GM12878 (cell line): Measurements from ENCODE around the gene SPIB. TPM values are rescaled to one million over a fixed set of nuclear protein-coding genes. Genes with fewer than 3 reads are reported as not detected.

Experiments used
- ATAC-seq: fragments of 200-7000 bp; cut with Tn5 transposase; 3 replicates; pipeline ENCODE4 v1.9.1; 2020; ENCODE audit warnings: mild to moderate bottlenecking, moderate library complexity
- BruUV-seq: library from RNA; stranded (reverse); fragments of 400-500 nt; replicated peaks from 2 replicates; lab custom pipeline; 2021; lab: Mats Ljungman, UMichigan
- CTCF ChIA-PET: fragments of 300-600 bp; sonication (Branson Sonifier 250); formaldehyde crosslinking; extraction: SDS; loops from one replicate; lab custom pipeline; 2021; ENCODE audit warnings: inconsistent platforms; lab: Yijun Ruan, JAX
- POLR2A ChIA-PET: fragments of 350-600 bp; formaldehyde crosslinking; extraction: SDS; loops from one replicate; lab custom pipeline; 2021; ENCODE audit warnings: inconsistent platforms; lab: Charles Lee
- RAD21 ChIA-PET: fragments of 300-600 bp; sonication (Branson Sonifier 250); formaldehyde crosslinking; loops from one replicate; lab custom pipeline; 2023; ENCODE audit warnings: antibody characterized with exemption; ENCODE audit not compliant: unreplicated experiment; lab: Charles Lee
- SMC1A ChIA-PET: fragments of 300-600 bp; sonication (Branson Sonifier 250); formaldehyde crosslinking; loops from one replicate; lab custom pipeline; 2023; ENCODE audit not compliant: unreplicated experiment, uncharacterized antibody; lab: Charles Lee
- DNase-seq: peaks from one replicate; pipeline ENCODE4 v3.0.0-alpha.2; 2011; ENCODE audit warnings: low read depth, low spot score
- FAIRE-seq: peaks from 3 replicates; lab custom pipeline; 2011; peaks lifted over from hg19 to GRCh38; lab: Jason Lieb, UNC
- H2AFZ ChIP-seq: 2 replicates; pipeline ENCODE4 v1.6.0; 2011; ENCODE audit warnings: low read depth, low read length, control low read depth; ENCODE audit not compliant: control insufficient read depth
- H3K27ac ChIP-seq: 2 replicates; pipeline ENCODE4 v1.5.1; 2011; ENCODE audit warnings: control low read depth; ENCODE audit not compliant: control insufficient read depth, insufficient read depth
- H3K27me3 ChIP-seq, 2 experiments: replicated peaks in 1 of 2; 2 replicates each; pipeline versions ENCODE4 v1.6.0 to v1.6.1; 2011; ENCODE audit warnings: low read length in 1 of 2; ENCODE audit not compliant: control insufficient read depth in 2 of 2, insufficient read depth in 2 of 2
- H3K36me3 ChIP-seq, 2 experiments: 2 replicates each; pipeline ENCODE4 v1.5.1; 2011; ENCODE audit warnings: low read length in 1 of 2; ENCODE audit not compliant: control insufficient read depth in 2 of 2, insufficient read depth in 2 of 2
- H3K4me1 ChIP-seq: 2 replicates; pipeline ENCODE4 v1.6.1; 2011; ENCODE audit warnings: mild to moderate bottlenecking, low read length, moderate library complexity, mixed read lengths; ENCODE audit not compliant: control insufficient read depth, insufficient read depth
- H3K4me2 ChIP-seq: 2 replicates; pipeline ENCODE4 v1.6.0; 2011; ENCODE audit warnings: control low read depth; ENCODE audit not compliant: control insufficient read depth, insufficient read depth
- H3K4me3 ChIP-seq: fragments of 200-600 bp; sonication (generic); 2 replicates; pipeline ENCODE4 v1.5.1; 2016
- H3K79me2 ChIP-seq: 2 replicates; pipeline ENCODE4 v1.6.0; 2011; ENCODE audit warnings: low read length; ENCODE audit not compliant: control insufficient read depth, insufficient read depth
- H3K9ac ChIP-seq: 2 replicates; pipeline ENCODE4 v1.8.0; 2011; ENCODE audit warnings: low read length, control low read depth, mixed read lengths; ENCODE audit not compliant: control insufficient read depth, insufficient read depth
- H3K9me3 ChIP-seq: replicated peaks from 3 replicates; pipeline ENCODE4 v1.5.1; 2011; ENCODE audit warnings: mild to moderate bottlenecking, low read length; ENCODE audit not compliant: control insufficient read depth, insufficient read depth
- H4K20me1 ChIP-seq: 2 replicates; pipeline ENCODE4 v1.6.0; 2011; ENCODE audit not compliant: control insufficient read depth, insufficient read depth
- CBFB ChIP-seq: IDR thresholded peaks from 2 replicates; pipeline ENCODE4 v1.6.1; 2016; ENCODE audit warnings: antibody characterized with exemption, low read depth
- NR2F1 ChIP-seq: fragments of 450-650 bp; conservative IDR thresholded peaks from 2 replicates; pipeline ENCODE4 v1.6.1; 2017; ENCODE audit warnings: mild to moderate bottlenecking
- PML ChIP-seq: IDR thresholded peaks from 2 replicates; pipeline ENCODE4 v1.6.1; 2012; ENCODE audit warnings: low read length, inconsistent platforms
- WGBS: methylation state at CpG from one replicate; pipeline ENCODE4 v1.1.6; 2016; ENCODE audit warnings: low lambda C conversion rate; ENCODE audit not compliant: insufficient replicate concordance, insufficient coverage; ENCODE audit errors: missing lambda C conversion rate; 5-methylcytosine and 5-hydroxymethylcytosine counted together
- in situ Hi-C: fragments of 300-500 bp; cut with MboI; formaldehyde crosslinking; loops from 9 replicates; pipeline ENCODE4 v1.14.3; 2018; ENCODE audit warnings: mixed read lengths
- intact Hi-C: fragments of 100-400 bp; cut with micrococcal nuclease; formaldehyde crosslinking; loops from one replicate; pipeline ENCODE4 v1.14.2; 2022; ENCODE audit not compliant: unreplicated experiment
- polyA plus RNA-seq, 11 experiments: library from polyadenylated mRNA; depleted of rRNA in 4 of 11; unstranded in 6 of 11; stranded (reverse) in 5 of 11; fragments of >200 nt; fragmentation: Nextera tagmentation in 4 of 11; fragmentation: Illumina TruSeq in 1 of 11; extraction: Ambion mirVana in 4 of 11; extraction: Trizol in 1 of 11; gene quantifications; 1 replicate in 1 of 11; 2 replicates in 10 of 11; pipeline versions ENCODE4 v1.2.1 to v1.2.3, GENCODE V29; 2011 to 2016; ENCODE audit warnings: inconsistent platforms in 2 of 11, missing spikeins in 2 of 11, low read depth in 1 of 11
- total RNA-seq, 4 experiments: library from RNA; depleted of rRNA in 3 of 4; stranded (reverse); fragments of >200 nt in 3 of 4; fragmentation: Illumina TruSeq in 1 of 4; extraction: Trizol in 1 of 4; gene quantifications; 2 replicates each; pipeline versions ENCODE4 v1.2.1 to v1.2.3, GENCODE V29; 2013 to 2021

The SPIB gene
- total and polyA plus RNA-seq, 10 of the 15 experiments (the other 5 are each of a cell fraction or from before 2014, with no cell fraction given) = 3.5 to 123 (median 56.0) TPM

- FAIRE-seq = no peak
- H3K9me3 ChIP-seq = no peaks in the 10 kb centered on the region
- no peaks in the 10 kb centered on the region for H4K20me1 ChIP-seq
- H3K4me2 ChIP-seq = peak overlapping the region; percentile 76
- peaks cover 3% of the 10 kb centered on the region; the same call in 1 of the 2 replicates for H3K4me1 ChIP-seq
- H3K4me3 ChIP-seq = peak overlapping the region; percentile 69
- 62% methylated on average over 21 of the region's 21 CpGs for WGBS
- in situ Hi-C loops = no loop called here
- TF ChIP-seq CBFB (0 out of 2 replicates have a peak, but pooled peaks have one; percentile 9), NR2F1 (no peak), PML (peak; percentile 59; the same call in 1 of the 2 replicates)
- peak overlapping the region; percentile 51 for H3K27ac ChIP-seq
- ChIA-PET RAD21 (interaction anchor here (0.9 to 1.9 kb wide), 6 partner anchors 19 to 401 kb away, joined by 3 to 8 read pairs (median 4); partner anchors contain the start of gene SPIB), SMC1A (interaction anchor here (0.9 to 1.9 kb wide), 6 partner anchors 14 to 538 kb away, joined by 3 to 7 read pairs (median 4); no protein-coding TSS in a partner anchor), CTCF (interaction anchor here (0.8 to 1.1 kb wide), 3 partner anchors 21 to 95 kb away, joined by 3 to 6 read pairs (median 3); no protein-coding TSS in a partner anchor), POLR2A (interaction anchor here (0.6 to 1.9 kb wide), 6 partner anchors 7 to 78 kb away, joined by 3 to 9 read pairs (median 5); partner anchors contain the start of genes NR1H2 and SPIB)
- peak; percentile 43 for ATAC-seq
- peaks cover 24% of the 10 kb centered on the region for H3K79me2 ChIP-seq
- no peaks in the 10 kb centered on the region for H3K27me3 ChIP-seq
- H2AFZ ChIP-seq = peak overlapping the region; percentile 66
- DNase-seq = no peak
- H3K36me3 ChIP-seq = peaks cover 12 to 23% of the 10 kb centered on the region in 2 experiments; a peak in 3 of 4 replicates
- intact Hi-C loops = no loop called here
- no TSS peak for BruUV-seq
- H3K9ac ChIP-seq = peak overlapping the region; percentile 60
Measured at GRCh38 chr19:50383001-50383851, 35.5 kb upstream of the SPIB start.
